GM12878 (cell line): ENCODE measurements around the gene HOXA1. TPM values are rescaled to one million over a fixed set of nuclear protein-coding genes. Genes with fewer than 3 reads are reported as not detected.

Source experiments
- ATAC-seq: fragments of 200-7000 bp; cut with Tn5 transposase; 3 replicates; pipeline ENCODE4 v1.9.1; 2020; ENCODE audit warnings: mild to moderate bottlenecking, moderate library complexity
- BruUV-seq: library from RNA; stranded (reverse); fragments of 400-500 nt; replicated peaks from 2 replicates; lab custom pipeline; 2021; lab: Mats Ljungman, UMichigan
- CTCF ChIA-PET: fragments of 300-600 bp; sonication (Branson Sonifier 250); formaldehyde crosslinking; extraction: SDS; loops from one replicate; lab custom pipeline; 2021; ENCODE audit warnings: inconsistent platforms; lab: Yijun Ruan, JAX
- POLR2A ChIA-PET: fragments of 350-600 bp; formaldehyde crosslinking; extraction: SDS; loops from one replicate; lab custom pipeline; 2021; ENCODE audit warnings: inconsistent platforms; lab: Charles Lee
- RAD21 ChIA-PET: fragments of 300-600 bp; sonication (Branson Sonifier 250); formaldehyde crosslinking; loops from one replicate; lab custom pipeline; 2023; ENCODE audit warnings: antibody characterized with exemption; ENCODE audit not compliant: unreplicated experiment; lab: Charles Lee
- SMC1A ChIA-PET: fragments of 300-600 bp; sonication (Branson Sonifier 250); formaldehyde crosslinking; loops from one replicate; lab custom pipeline; 2023; ENCODE audit not compliant: unreplicated experiment, uncharacterized antibody; lab: Charles Lee
- DNase-seq: peaks from one replicate; pipeline ENCODE4 v3.0.0-alpha.2; 2011; ENCODE audit warnings: low read depth, low spot score
- FAIRE-seq: peaks from 3 replicates; lab custom pipeline; 2011; peaks lifted over from hg19 to GRCh38; lab: Jason Lieb, UNC
- H2AFZ ChIP-seq: 2 replicates; pipeline ENCODE4 v1.6.0; 2011; ENCODE audit warnings: low read depth, low read length, control low read depth; ENCODE audit not compliant: control insufficient read depth
- H3K27ac ChIP-seq: 2 replicates; pipeline ENCODE4 v1.5.1; 2011; ENCODE audit warnings: control low read depth; ENCODE audit not compliant: control insufficient read depth, insufficient read depth
- H3K27me3 ChIP-seq, 2 experiments: replicated peaks in 1 of 2; 2 replicates each; pipeline versions ENCODE4 v1.6.0 to v1.6.1; 2011; ENCODE audit warnings: low read length in 1 of 2; ENCODE audit not compliant: control insufficient read depth in 2 of 2, insufficient read depth in 2 of 2
- H3K36me3 ChIP-seq, 2 experiments: 2 replicates each; pipeline ENCODE4 v1.5.1; 2011; ENCODE audit warnings: low read length in 1 of 2; ENCODE audit not compliant: control insufficient read depth in 2 of 2, insufficient read depth in 2 of 2
- H3K4me1 ChIP-seq: 2 replicates; pipeline ENCODE4 v1.6.1; 2011; ENCODE audit warnings: mild to moderate bottlenecking, low read length, moderate library complexity, mixed read lengths; ENCODE audit not compliant: control insufficient read depth, insufficient read depth
- H3K4me2 ChIP-seq: 2 replicates; pipeline ENCODE4 v1.6.0; 2011; ENCODE audit warnings: control low read depth; ENCODE audit not compliant: control insufficient read depth, insufficient read depth
- H3K4me3 ChIP-seq: fragments of 200-600 bp; sonication (generic); 2 replicates; pipeline ENCODE4 v1.5.1; 2016
- H3K79me2 ChIP-seq: 2 replicates; pipeline ENCODE4 v1.6.0; 2011; ENCODE audit warnings: low read length; ENCODE audit not compliant: control insufficient read depth, insufficient read depth
- H3K9ac ChIP-seq: 2 replicates; pipeline ENCODE4 v1.8.0; 2011; ENCODE audit warnings: low read length, control low read depth, mixed read lengths; ENCODE audit not compliant: control insufficient read depth, insufficient read depth
- H3K9me3 ChIP-seq: replicated peaks from 3 replicates; pipeline ENCODE4 v1.5.1; 2011; ENCODE audit warnings: mild to moderate bottlenecking, low read length; ENCODE audit not compliant: control insufficient read depth, insufficient read depth
- H4K20me1 ChIP-seq: 2 replicates; pipeline ENCODE4 v1.6.0; 2011; ENCODE audit not compliant: control insufficient read depth, insufficient read depth
- CBX5 ChIP-seq: sonication (generic); IDR thresholded peaks from 2 replicates; pipeline ENCODE4 v1.6.1; 2016; ENCODE audit warnings: low read depth, moderate library complexity, mild to moderate bottlenecking, inconsistent platforms
- E2F4 ChIP-seq: IDR thresholded peaks from 2 replicates; pipeline ENCODE4 v1.6.1; 2012; ENCODE audit warnings: low read depth, low read length, improper control_type of control experiment
- IKZF2 ChIP-seq, 2 experiments: fragments of 450-650 bp; IDR thresholded peaks; 2 replicates each; pipeline ENCODE4 v1.6.1; 2017; ENCODE audit warnings: mild to moderate bottlenecking in 2 of 2, moderate library complexity in 2 of 2
- JUNB ChIP-seq: IDR thresholded peaks from 2 replicates; pipeline ENCODE4 v1.6.1; 2016; ENCODE audit warnings: antibody characterized with exemption, mild to moderate bottlenecking
- NFYB ChIP-seq: IDR thresholded peaks from 2 replicates; pipeline ENCODE4 v1.6.1; 2011; ENCODE audit warnings: low read depth, mild to moderate bottlenecking, low read length, improper control_type of control experiment, moderate library complexity; ENCODE audit not compliant: insufficient read depth
- RCOR1 ChIP-seq: conservative IDR thresholded peaks from 2 replicates; pipeline ENCODE4 v1.6.1; 2012; ENCODE audit warnings: low read depth, low read length, improper control_type of control experiment
- WGBS: methylation state at CpG from one replicate; pipeline ENCODE4 v1.1.6; 2016; ENCODE audit warnings: low lambda C conversion rate; ENCODE audit not compliant: insufficient replicate concordance, insufficient coverage; ENCODE audit errors: missing lambda C conversion rate; 5-methylcytosine and 5-hydroxymethylcytosine counted together
- in situ Hi-C: fragments of 300-500 bp; cut with MboI; formaldehyde crosslinking; loops from 9 replicates; pipeline ENCODE4 v1.14.3; 2018; ENCODE audit warnings: mixed read lengths
- intact Hi-C: fragments of 100-400 bp; cut with micrococcal nuclease; formaldehyde crosslinking; loops from one replicate; pipeline ENCODE4 v1.14.2; 2022; ENCODE audit not compliant: unreplicated experiment
- polyA plus RNA-seq, 11 experiments: library from polyadenylated mRNA; depleted of rRNA in 4 of 11; unstranded in 6 of 11; stranded (reverse) in 5 of 11; fragments of >200 nt; fragmentation: Nextera tagmentation in 4 of 11; fragmentation: Illumina TruSeq in 1 of 11; extraction: Ambion mirVana in 4 of 11; extraction: Trizol in 1 of 11; gene quantifications; 1 replicate in 1 of 11; 2 replicates in 10 of 11; pipeline versions ENCODE4 v1.2.1 to v1.2.3, GENCODE V29; 2011 to 2016; ENCODE audit warnings: inconsistent platforms in 2 of 11, missing spikeins in 2 of 11, low read depth in 1 of 11
- total RNA-seq, 4 experiments: library from RNA; depleted of rRNA in 3 of 4; stranded (reverse); fragments of >200 nt in 3 of 4; fragmentation: Illumina TruSeq in 1 of 4; extraction: Trizol in 1 of 4; gene quantifications; 2 replicates each; pipeline versions ENCODE4 v1.2.1 to v1.2.3, GENCODE V29; 2013 to 2021

Gene HOXA1
- total and polyA plus RNA-seq, 10 of the 15 experiments (the other 5 are each of a cell fraction or from before 2014, with no cell fraction given) = 0.06 to 1.7 (median 0.18) TPM; not detected in 3

GRCh38 chr7:27095897-27096767, at the start of gene HOXA1 (continued):
- no peak for TF ChIP-seq CBX5

- Histone ChIP-seq H3K36me3 (no peaks in the 10 kb centered on the region), H3K27me3 (peaks cover 8 to 22% of the 10 kb centered on the region in 2 experiments), H3K4me3 (no peak overlapping the region), H3K4me2 (no peak overlapping the region), H3K9ac (no peak overlapping the region), H3K79me2 (no peaks in the 10 kb centered on the region), H4K20me1 (no peaks in the 10 kb centered on the region), H2AFZ (no peak overlapping the region), H3K4me1 (no peaks in the 10 kb centered on the region), H3K27ac (no peak overlapping the region), H3K9me3 (no peaks in the 10 kb centered on the region; the same call in 2 of the 3 replicates)
- TF ChIP-seq RCOR1 (no peak), IKZF2 (IDR thresholded peaks at IDR 0.05) (no peak), JUNB (no peak), NFYB (no peak), E2F4 (no peak)
- ChIA-PET CTCF (interaction anchor here (0.8 kb wide), 1 partner anchor 465 kb away, joined by 3 read pairs; no protein-coding TSS in a partner anchor), RAD21 (interaction anchor here (0.5 kb wide), 1 partner anchor 78 kb away, joined by 3 read pairs; no protein-coding TSS in a partner anchor), POLR2A (no interaction called here), SMC1A (no interaction called here)
- FAIRE-seq (no peak), ATAC-seq (no peak), DNase-seq (no peak)
- 87% methylated on average over 47 of the region's 47 CpGs for WGBS
- in situ Hi-C loops = no loop called here
- BruUV-seq = no TSS peak
- intact Hi-C loops = no loop called here
These were observed 49.5 kb upstream of the HOXA1 start for GRCh38 chr7:27145165-27145913.
